Effector memory CD8-positive, alpha-beta T cell (primary cell): ENCODE measurements around the gene SCN5A.
A peak's percentile ranks its signal among the peaks of the same experiment; 100 is the strongest.

Experiments used
- ATAC-seq: fragments of 150-1000 bp; cut with Tn5 transposase; replicated peaks from 2 replicates; pipeline ENCODE4 v1.10.0; 2021; ENCODE audit warnings: mild to moderate bottlenecking, moderate library complexity
- DNase-seq, 3 experiments: peaks; one replicate each; pipeline ENCODE4 v3.0.0; 2021
- H3K27ac Mint-ChIP-seq, 2 donors: one replicate each; pipeline ENCODE4 v1.8.0; 2022; ENCODE audit warnings: mild to moderate bottlenecking in 2 of 2, mixed read lengths in 2 of 2, moderate library complexity in 2 of 2
- H3K27me3 Mint-ChIP-seq, 2 donors: one replicate each; pipeline ENCODE4 v1.8.0; 2022; ENCODE audit warnings: mixed read lengths in 2 of 2
- H3K36me3 Mint-ChIP-seq: one replicate; pipeline ENCODE4 v1.8.0; 2022; ENCODE audit warnings: mild to moderate bottlenecking, moderate library complexity, mixed read lengths; ENCODE audit not compliant: insufficient read depth
- H3K4me1 Mint-ChIP-seq, 2 donors: one replicate each; pipeline ENCODE4 v1.8.0; 2022; ENCODE audit warnings: low read depth in 2 of 2, mixed read lengths in 2 of 2
- H3K4me3 Mint-ChIP-seq, 2 donors: one replicate each; pipeline ENCODE4 v1.8.0; 2022; ENCODE audit warnings: mild to moderate bottlenecking in 2 of 2, mixed read lengths in 2 of 2, moderate library complexity in 2 of 2
- H3K9me3 Mint-ChIP-seq, 2 donors: one replicate each; pipeline ENCODE4 v1.8.0; 2022; ENCODE audit warnings: mixed read lengths in 2 of 2

The SCN5A gene

GRCh38 chr3:38549082-38549481, 100.4 kb downstream of the SCN5A start:
- peaks cover 5% of the 10 kb centered on the region for H3K36me3 Mint-ChIP-seq
- H3K4me1 Mint-ChIP-seq, result peaks cover 0 to 2% of the 10 kb centered on the region in 2 donors
- H3K27me3 Mint-ChIP-seq, result peaks cover 0 to 46% of the 10 kb centered on the region in 2 donors
- no peak for ATAC-seq
- H3K4me3 Mint-ChIP-seq, result no peak overlapping the region
- DNase-seq, result no peak
- H3K27ac Mint-ChIP-seq, result no peak overlapping the region
- H3K9me3 Mint-ChIP-seq, result peaks cover 0 to 2% of the 10 kb centered on the region in 2 donors

GRCh38 chr3:38548154-38548931, 101.1 kb downstream of the SCN5A start:
- no peaks in the 10 kb centered on the region for H3K9me3 Mint-ChIP-seq
- ATAC-seq (no peak), DNase-seq (no peak)
- no peak overlapping the region for H3K4me3 Mint-ChIP-seq
- peaks cover 0 to 39% of the 10 kb centered on the region in 2 donors for H3K27me3 Mint-ChIP-seq
- H3K4me1 Mint-ChIP-seq, result peaks cover 0 to 2% of the 10 kb centered on the region in 2 donors
- H3K36me3 Mint-ChIP-seq, result peaks cover 5% of the 10 kb centered on the region
- H3K27ac Mint-ChIP-seq, result no peak overlapping the region

- DNase-seq, result no peak
- H3K4me3 Mint-ChIP-seq, result no peak overlapping the region
- peaks cover 5% of the 10 kb centered on the region for H3K36me3 Mint-ChIP-seq
- no peaks in the 10 kb centered on the region for H3K9me3 Mint-ChIP-seq
- no peak for ATAC-seq
- no peak overlapping the region for H3K27ac Mint-ChIP-seq
- peaks cover 0 to 2% of the 10 kb centered on the region in 2 donors for H3K4me1 Mint-ChIP-seq
- H3K27me3 Mint-ChIP-seq, result peaks cover 0 to 16% of the 10 kb centered on the region in 2 donors
Measured at GRCh38 chr3:38545983-38546382, 103.5 kb downstream of the SCN5A start.

- DNase-seq, result no peak
- Mint-ChIP-seq H3K9me3 (no peaks in the 10 kb centered on the region), H3K27ac (no peak overlapping the region), H3K36me3 (peaks cover 3% of the 10 kb centered on the region), H3K4me1 (peaks cover 0 to 2% of the 10 kb centered on the region in 2 donors), H3K4me3 (no peak overlapping the region), H3K27me3 (peaks cover 0 to 11% of the 10 kb centered on the region in 2 donors)
- ATAC-seq, result no peak
Measured at GRCh38 chr3:38545550-38545949, 103.9 kb downstream of the SCN5A start.

GRCh38 chr3:38544926-38545325, 104.6 kb downstream of the SCN5A start:
- Mint-ChIP-seq H3K27ac (peak overlapping the region in 1 of 2 donors; percentile 7), H3K4me1 (no peaks in the 10 kb centered on the region), H3K36me3 (peaks cover 3% of the 10 kb centered on the region), H3K4me3 (no peak overlapping the region), H3K9me3 (no peaks in the 10 kb centered on the region), H3K27me3 (peaks cover 0 to 11% of the 10 kb centered on the region in 2 donors)
- no peak for DNase-seq
- ATAC-seq, result no peak

- H3K4me3 Mint-ChIP-seq, result no peak overlapping the region
- ATAC-seq, result no peak
- no peak for DNase-seq
- no peaks in the 10 kb centered on the region for H3K4me1 Mint-ChIP-seq
- no peak overlapping the region for H3K27ac Mint-ChIP-seq
- H3K9me3 Mint-ChIP-seq, result no peaks in the 10 kb centered on the region
- H3K27me3 Mint-ChIP-seq, result peaks cover 0 to 11% of the 10 kb centered on the region in 2 donors
- peaks cover 3% of the 10 kb centered on the region for H3K36me3 Mint-ChIP-seq
Measured at GRCh38 chr3:38543586-38543985, 105.9 kb downstream of the SCN5A start.

GRCh38 chr3:38542401-38543298, 106.8 kb downstream of the SCN5A start:
- H3K27ac Mint-ChIP-seq, result no peak overlapping the region
- no peaks in the 10 kb centered on the region for H3K36me3 Mint-ChIP-seq
- no peak overlapping the region for H3K4me3 Mint-ChIP-seq
- H3K4me1 Mint-ChIP-seq, result no peaks in the 10 kb centered on the region
- peaks cover 0 to 11% of the 10 kb centered on the region in 2 donors for H3K27me3 Mint-ChIP-seq
- ATAC-seq (no peak), DNase-seq (no peak)
- H3K9me3 Mint-ChIP-seq, result no peaks in the 10 kb centered on the region

GRCh38 chr3:38541806-38542205, 107.7 kb downstream of the SCN5A start:
- Mint-ChIP-seq H3K27me3 (peaks cover 0 to 11% of the 10 kb centered on the region in 2 donors), H3K36me3 (no peaks in the 10 kb centered on the region), H3K4me1 (no peaks in the 10 kb centered on the region), H3K27ac (no peak overlapping the region), H3K9me3 (no peaks in the 10 kb centered on the region), H3K4me3 (no peak overlapping the region)
- DNase-seq, result no peak
- no peak for ATAC-seq

GRCh38 chr3:38538773-38539353, 110.6 kb downstream of the SCN5A start:
- ATAC-seq, result no peak
- Mint-ChIP-seq H3K36me3 (peaks cover 3% of the 10 kb centered on the region), H3K4me3 (no peak overlapping the region), H3K4me1 (peaks cover 1 to 5% of the 10 kb centered on the region in 2 donors), H3K9me3 (no peaks in the 10 kb centered on the region), H3K27ac (peak overlapping the region in 1 of 2 donors; percentile 1), H3K27me3 (no peaks in the 10 kb centered on the region)
- DNase-seq, result no peak

GRCh38 chr3:38536671-38537070, 112.8 kb downstream of the SCN5A start:
- H3K9me3 Mint-ChIP-seq, result no peaks in the 10 kb centered on the region
- DNase-seq (no peak), ATAC-seq (no peak)
- H3K27ac Mint-ChIP-seq, result no peak overlapping the region
- H3K27me3 Mint-ChIP-seq, result no peaks in the 10 kb centered on the region
- peaks cover 3% of the 10 kb centered on the region for H3K36me3 Mint-ChIP-seq
- H3K4me1 Mint-ChIP-seq, result peaks cover 7% of the 10 kb centered on the region in 2 donors
- H3K4me3 Mint-ChIP-seq, result no peak overlapping the region

- Mint-ChIP-seq H3K4me3 (no peak overlapping the region), H3K36me3 (peaks cover 3% of the 10 kb centered on the region), H3K9me3 (no peaks in the 10 kb centered on the region), H3K27me3 (no peaks in the 10 kb centered on the region), H3K27ac (no peak overlapping the region), H3K4me1 (peaks cover 7% of the 10 kb centered on the region in 2 donors)
- no peak for ATAC-seq
- DNase-seq, result no peak
Measured at GRCh38 chr3:38534604-38535003, 114.9 kb downstream of the SCN5A start.

GRCh38 chr3:38534180-38534579, 115.3 kb downstream of the SCN5A start:
- no peaks in the 10 kb centered on the region for H3K27me3 Mint-ChIP-seq
- ATAC-seq (no peak), DNase-seq (no peak)
- H3K36me3 Mint-ChIP-seq, result peaks cover 3% of the 10 kb centered on the region
- H3K4me1 Mint-ChIP-seq, result peaks cover 7% of the 10 kb centered on the region in 2 donors
- H3K9me3 Mint-ChIP-seq, result no peaks in the 10 kb centered on the region
- no peak overlapping the region for H3K27ac Mint-ChIP-seq
- H3K4me3 Mint-ChIP-seq, result no peak overlapping the region

GRCh38 chr3:38533285-38533976, 116.1 kb downstream of the SCN5A start:
- H3K36me3 Mint-ChIP-seq, result peaks cover 3% of the 10 kb centered on the region

More at GRCh38 chr3:38533285-38533976, 116.1 kb downstream of the SCN5A start:
- ATAC-seq, result no peak
- H3K27ac Mint-ChIP-seq, result no peak overlapping the region
- H3K27me3 Mint-ChIP-seq, result no peaks in the 10 kb centered on the region
- H3K4me3 Mint-ChIP-seq, result no peak overlapping the region
- no peaks in the 10 kb centered on the region for H3K9me3 Mint-ChIP-seq
- H3K4me1 Mint-ChIP-seq, result peaks cover 7% of the 10 kb centered on the region in 2 donors
- DNase-seq, result no peak
